IMR-90 (cell line): ENCODE data around the gene OPN1LW. TPM values are rescaled to one million over a fixed set of nuclear protein-coding genes. Genes with fewer than 3 reads are reported as not detected.

Experiments used
- ATAC-seq: fragments of 200-7000 bp; cut with Tn5 transposase; 2 replicates; pipeline ENCODE4 v1.9.1; 2020; ENCODE audit warnings: low read depth, mild to moderate bottlenecking, moderate library complexity
- BruUV-seq: library from RNA; stranded (reverse); fragments of 400-500 nt; replicated peaks from 2 replicates; lab custom pipeline; 2021; lab: Mats Ljungman, UMichigan
- CTCF ChIA-PET: fragments of 300-600 bp; formaldehyde crosslinking; extraction: SDS; loops from one replicate; lab custom pipeline; 2021; ENCODE audit warnings: antibody characterized with exemption; lab: Yijun Ruan, JAX
- POLR2A ChIA-PET: fragments of 300-600 bp; sonication (Branson Sonifier 250); formaldehyde crosslinking; loops from one replicate; lab custom pipeline; 2022; ENCODE audit warnings: antibody characterized with exemption; ENCODE audit not compliant: unreplicated experiment; lab: Charles Lee
- DNase-seq: peaks from one replicate; pipeline ENCODE4 v3.0.0; 2013
- H2AFZ ChIP-seq: replicated peaks from 2 replicates; pipeline ENCODE3; 2013; ENCODE audit warnings: low read length, mild to moderate bottlenecking; ENCODE audit not compliant: poor library complexity
- H2AK5ac ChIP-seq: 2 replicates; pipeline ENCODE4 v1.6.1; 2013; ENCODE audit warnings: low read depth, low read length, inconsistent platforms
- H2AK9ac ChIP-seq: replicated peaks from 2 replicates; pipeline ENCODE3; 2013; ENCODE audit warnings: mild to moderate bottlenecking, low read depth, low read length, moderate library complexity; ENCODE audit not compliant: poor library complexity
- H2BK120ac ChIP-seq: 2 replicates; pipeline ENCODE4 v1.6.1; 2013; ENCODE audit warnings: low read depth, low read length, inconsistent platforms
- H2BK15ac ChIP-seq: 3 replicates; pipeline ENCODE4 v1.6.1; 2013; ENCODE audit warnings: low read depth, low read length, inconsistent platforms
- H2BK20ac ChIP-seq: 2 replicates; pipeline ENCODE4 v1.6.1; 2013; ENCODE audit warnings: low read depth, mild to moderate bottlenecking, inconsistent platforms, low read length, moderate library complexity
- H2BK5ac ChIP-seq: 2 replicates; pipeline ENCODE4 v1.6.1; 2013; ENCODE audit warnings: mild to moderate bottlenecking, low read depth, low read length, inconsistent platforms; ENCODE audit not compliant: poor library complexity, severe bottlenecking
- H3K14ac ChIP-seq: replicated peaks from 2 replicates; pipeline ENCODE4 v1.6.1; 2013; ENCODE audit warnings: low read depth, low read length, inconsistent platforms
- H3K18ac ChIP-seq: 2 replicates; pipeline ENCODE4 v1.6.1; 2013; ENCODE audit warnings: low read depth, low read length, control low read depth
- H3K23ac ChIP-seq: 2 replicates; pipeline ENCODE4 v1.6.1; 2013; ENCODE audit warnings: low read depth, low read length, inconsistent platforms
- H3K27ac ChIP-seq: 2 replicates; pipeline ENCODE4 v1.5.1; 2013; ENCODE audit warnings: mild to moderate bottlenecking, control low read depth, low read length; ENCODE audit not compliant: insufficient read depth
- H3K27me3 ChIP-seq: 2 replicates; pipeline ENCODE4 v1.6.1; 2013; ENCODE audit warnings: low read length; ENCODE audit not compliant: control insufficient read depth, insufficient read depth
- H3K36me3 ChIP-seq: 2 replicates; pipeline ENCODE4 v1.6.1; 2013; ENCODE audit warnings: low read length, mixed read lengths; ENCODE audit not compliant: control insufficient read depth, insufficient read depth
- H3K4ac ChIP-seq: 2 replicates; pipeline ENCODE4 v1.6.1; 2013; ENCODE audit warnings: low read depth, low read length, inconsistent platforms
- H3K4me1 ChIP-seq: 2 replicates; pipeline ENCODE4 v1.6.1; 2013; ENCODE audit warnings: low read length, mixed read lengths; ENCODE audit not compliant: control insufficient read depth, insufficient read depth
- H3K4me2 ChIP-seq: 2 replicates; pipeline ENCODE4 v1.6.1; 2013; ENCODE audit warnings: low read depth, mild to moderate bottlenecking, control low read depth, low read length, moderate library complexity
- H3K4me3 ChIP-seq: 2 replicates; pipeline ENCODE4 v1.5.1; 2013; ENCODE audit warnings: low read depth, mild to moderate bottlenecking, control low read depth, low read length, moderate library complexity; ENCODE audit not compliant: insufficient read depth
- H3K56ac ChIP-seq: 2 replicates; pipeline ENCODE4 v1.6.1; 2013; ENCODE audit warnings: low read length, inconsistent platforms; ENCODE audit not compliant: insufficient read depth; ENCODE audit errors: extremely low read depth
- H3K79me1 ChIP-seq, 2 experiments: 2 replicates each; pipeline ENCODE4 v1.6.1; 2013; ENCODE audit warnings: low read length in 2 of 2, inconsistent platforms in 1 of 2, low read depth in 1 of 2
- H3K9ac ChIP-seq: 2 replicates; pipeline ENCODE4 v1.6.1; 2013; ENCODE audit warnings: low read depth, low read length, control low read depth
- H3K9me1 ChIP-seq: 2 replicates; pipeline ENCODE4 v1.6.1; 2013; ENCODE audit warnings: low read length, inconsistent platforms; ENCODE audit not compliant: insufficient read depth
- H3K9me3 ChIP-seq: 2 replicates; pipeline ENCODE4 v1.6.1; 2013; ENCODE audit warnings: low read length; ENCODE audit not compliant: control insufficient read depth, insufficient read depth
- H4K20me1 ChIP-seq: 2 replicates; pipeline ENCODE4 v1.6.1; 2013; ENCODE audit warnings: low read length, inconsistent platforms; ENCODE audit not compliant: insufficient read depth
- H4K5ac ChIP-seq: 2 replicates; pipeline ENCODE4 v1.6.1; 2013; ENCODE audit warnings: mild to moderate bottlenecking, low read depth, low read length, control low read depth
- H4K8ac ChIP-seq, 2 experiments: 2 replicates each; pipeline ENCODE4 v1.6.1; 2013; ENCODE audit warnings: low read depth in 2 of 2, low read length in 2 of 2, control low read depth in 1 of 2, inconsistent platforms in 1 of 2
- H4K91ac ChIP-seq: 2 replicates; pipeline ENCODE4 v1.6.1; 2013; ENCODE audit warnings: low read depth, low read length, inconsistent platforms; ENCODE audit not compliant: insufficient read depth
- BHLHE40 ChIP-seq: fragments of 150-350 bp; IDR thresholded peaks from 2 replicates; pipeline ENCODE4 v1.6.1; 2016; ENCODE audit warnings: mild to moderate bottlenecking, low read depth, low read length
- CEBPB ChIP-seq: IDR thresholded peaks from 2 replicates; pipeline ENCODE4 v1.6.1; 2012; ENCODE audit warnings: low read depth, low read length, improper control_type of control experiment
- CHD1 ChIP-seq: IDR thresholded peaks from 2 replicates; pipeline ENCODE4 v1.6.1; 2012; ENCODE audit warnings: low read depth, low read length, improper control_type of control experiment
- CTCF ChIP-seq: conservative IDR thresholded peaks from 2 replicates; pipeline ENCODE4 v1.5.1; 2012; ENCODE audit warnings: mild to moderate bottlenecking, low read depth, low read length, improper control_type of control experiment
- ELK1 ChIP-seq: fragments of 150-350 bp; IDR thresholded peaks from 2 replicates; pipeline ENCODE4 v1.6.1; 2016; ENCODE audit warnings: low read depth, mild to moderate bottlenecking, low read length, moderate library complexity, borderline replicate concordance
- FOS ChIP-seq: fragments of 150-350 bp; IDR thresholded peaks from 2 replicates; pipeline ENCODE4 v1.6.1; 2016; ENCODE audit warnings: low read depth, low read length
- MAFK ChIP-seq: IDR thresholded peaks from 2 replicates; pipeline ENCODE4 v1.6.1; 2012; ENCODE audit warnings: low read depth, low read length, improper control_type of control experiment
- MAZ ChIP-seq: IDR thresholded peaks from 2 replicates; pipeline ENCODE4 v1.6.1; 2012; ENCODE audit warnings: low read depth, mild to moderate bottlenecking, low read length, improper control_type of control experiment, moderate library complexity, borderline replicate concordance
- MXI1 ChIP-seq: IDR thresholded peaks from 2 replicates; pipeline ENCODE4 v1.6.1; 2012; ENCODE audit warnings: low read depth, mild to moderate bottlenecking, low read length, moderate library complexity, borderline replicate concordance
- NFE2L2 ChIP-seq: fragments of 150-350 bp; IDR thresholded peaks from 2 replicates; pipeline ENCODE4 v1.6.1; 2016; ENCODE audit warnings: low read depth, mild to moderate bottlenecking, low read length
- POLR2A ChIP-seq: IDR thresholded peaks from 2 replicates; pipeline ENCODE4 v1.6.1; 2012; ENCODE audit warnings: mild to moderate bottlenecking, low read depth, low read length
- RAD21 ChIP-seq: IDR thresholded peaks from 2 replicates; pipeline ENCODE4 v1.6.1; 2012; ENCODE audit warnings: low read length, improper control_type of control experiment
- RCOR1 ChIP-seq: IDR thresholded peaks from 2 replicates; pipeline ENCODE4 v1.6.1; 2012; ENCODE audit warnings: mild to moderate bottlenecking, low read length, improper control_type of control experiment; ENCODE audit not compliant: insufficient replicate concordance
- RFX5 ChIP-seq: IDR thresholded peaks from 2 replicates; pipeline ENCODE4 v1.8.0; 2012; ENCODE audit warnings: low read depth, mild to moderate bottlenecking, low read length, moderate library complexity
- SMC3 ChIP-seq: fragments of 150-350 bp; IDR thresholded peaks from 2 replicates; pipeline ENCODE4 v1.6.1; 2016; ENCODE audit warnings: low read depth, mild to moderate bottlenecking, antibody characterized with exemption, low read length, moderate library complexity
- USF2 ChIP-seq: fragments of 150-350 bp; IDR thresholded peaks from 2 replicates; pipeline ENCODE4 v1.6.1; 2017; ENCODE audit warnings: mild to moderate bottlenecking, antibody characterized with exemption, low read length, low read depth
- WGBS, 2 experiments: methylation state at CpG; one replicate each; pipeline versions ENCODE4 v1.1.5 to v1.1.7; 2013; ENCODE audit warnings: missing lambda C conversion rate in 2 of 2; ENCODE audit not compliant: insufficient read length in 1 of 2; ENCODE audit errors: extremely low coverage in 2 of 2; 5-methylcytosine and 5-hydroxymethylcytosine counted together
- dilution Hi-C: fragments of 300-500 bp; cut with HindIII; formaldehyde crosslinking; loops from one replicate; pipeline ENCODE4 v1.14.3; 2018; ENCODE audit warnings: low sequenced_read_pairs; ENCODE audit not compliant: unreplicated experiment
- in situ Hi-C: fragments of 300-500 bp; cut with MboI; formaldehyde crosslinking; loops from 3 replicates; pipeline ENCODE4 v1.14.3; 2019; ENCODE audit warnings: low sequenced_read_pairs, inconsistent platforms, mixed read lengths
- intact Hi-C: fragments of 100-400 bp; cut with micrococcal nuclease; formaldehyde crosslinking; loops from 2 replicates; pipeline ENCODE4 v1.10.0; 2022
- polyA plus RNA-seq, 3 experiments: library from polyadenylated mRNA; depleted of rRNA; stranded (reverse); fragments of >200 nt; gene quantifications; 2 replicates each; pipeline ENCODE4 v1.2.3, GENCODE V29; 2012; ENCODE audit warnings: low replicate concordance in 1 of 3
- total RNA-seq: library from RNA; depleted of rRNA; stranded (reverse); fragments of >200 nt; gene quantifications from 2 replicates; pipeline ENCODE4 v1.2.3, GENCODE V29; 2012

The OPN1LW gene
- total and polyA plus RNA-seq, 2 of the 4 experiments (the other 2 are of a cell fraction): not detected

- ATAC-seq (no peak), DNase-seq (no peak)
- no peaks in the 10 kb centered on the region for H3K79me1 ChIP-seq
- ChIA-PET POLR2A (no interaction called here), CTCF (no interaction called here)
- no peak overlapping the region for H3K18ac ChIP-seq
- H3K4me1 ChIP-seq: no peaks in the 10 kb centered on the region
- no TSS peak for BruUV-seq
- H4K5ac ChIP-seq: no peak overlapping the region
- intact Hi-C loops (no loop called here), in situ Hi-C loops (no loop called here), dilution Hi-C loops (no loop called here)
- H3K9me3 ChIP-seq: no peaks in the 10 kb centered on the region; the same call in 1 of the 2 replicates
- no peak overlapping the region for H2BK15ac ChIP-seq
- no peak overlapping the region for H2BK5ac ChIP-seq
- H3K9me1 ChIP-seq: no peaks in the 10 kb centered on the region
- no peak overlapping the region for H3K4me3 ChIP-seq
- H3K27ac ChIP-seq: no peak overlapping the region
- no peak overlapping the region for H3K9ac ChIP-seq
- no peak overlapping the region for H3K56ac ChIP-seq
- peaks cover 31% of the 10 kb centered on the region for H3K27me3 ChIP-seq
- no peak overlapping the region for H2BK20ac ChIP-seq
- no peak overlapping the region for H2AK5ac ChIP-seq
- no peak overlapping the region for H3K23ac ChIP-seq
- no peaks in the 10 kb centered on the region for H4K20me1 ChIP-seq
- no peak overlapping the region for H3K4ac ChIP-seq
- no peaks in the 10 kb centered on the region for H3K36me3 ChIP-seq
- no peak overlapping the region for H2AFZ ChIP-seq
- no peak overlapping the region for H2BK120ac ChIP-seq
- TF ChIP-seq RFX5: no peak
- no peak for TF ChIP-seq NFE2L2
- no peak for TF ChIP-seq ELK1
- no peak for TF ChIP-seq RAD21
- TF ChIP-seq CEBPB: no peak
- TF ChIP-seq CHD1: no peak
- no peak for TF ChIP-seq SMC3
- TF ChIP-seq POLR2A: no peak
- no peak for TF ChIP-seq USF2
- no peak for TF ChIP-seq BHLHE40
- TF ChIP-seq CTCF: no peak
- TF ChIP-seq MXI1: no peak
- no peak for TF ChIP-seq FOS
- no peak for TF ChIP-seq RCOR1
- TF ChIP-seq MAZ: no peak
- no peak for TF ChIP-seq MAFK
- H4K91ac ChIP-seq: no peak overlapping the region
- H3K4me2 ChIP-seq: no peak overlapping the region
- H4K8ac ChIP-seq: no peak overlapping the region
- WGBS, 2 experiments: 73% methylated on average over 4 of the region's 10 CpGs; no CpG with 5 or more reads in 1 of the 2 experiments
- H3K14ac ChIP-seq: no peak overlapping the region
- no peak overlapping the region for H2AK9ac ChIP-seq
These were observed 29.0 kb upstream of the OPN1LW start for GRCh38 chrX:154115071-154115470.
